HG03280 (cell line): ENCODE results near the gene UBASH3B.
"Not testable (repeated sequence)": the region's sequence is repeated elsewhere in the genome, so short reads cannot be mapped to it uniquely, and the experiment has no call there.

Experiments
- ATAC-seq: cut with Tn5 transposase; IDR thresholded peaks from one replicate; pipeline ENCODE4 v1.9.1; 2021; ENCODE audit warnings: mild to moderate bottlenecking, moderate library complexity; ENCODE audit not compliant: unreplicated experiment

UBASH3B gene

GRCh38 chr11:122837528-122838346, 182.2 kb downstream of the UBASH3B start:
- no peak for ATAC-seq

GRCh38 chr11:122843281-122844141, 188.0 kb downstream of the UBASH3B start:
- peak; percentile 59 for ATAC-seq

- no peak for ATAC-seq
Measured at GRCh38 chr11:122847466-122847865, 191.9 kb downstream of the UBASH3B start.

- ATAC-seq, result no peak
Measured at GRCh38 chr11:122848186-122848585, 192.7 kb downstream of the UBASH3B start.

GRCh38 chr11:122850076-122850631, 194.6 kb downstream of the UBASH3B start:
- no peak for ATAC-seq

GRCh38 chr11:122851366-122851966, 195.9 kb downstream of the UBASH3B start:
- peak; percentile 68 for ATAC-seq

GRCh38 chr11:122852074-122852795, 196.7 kb downstream of the UBASH3B start:
- no peak for ATAC-seq

GRCh38 chr11:122852796-122853160, 197.3 kb downstream of the UBASH3B start:
- ATAC-seq, result no peak

- no peak for ATAC-seq
Measured at GRCh38 chr11:122853261-122853660, 197.7 kb downstream of the UBASH3B start.

GRCh38 chr11:122853971-122854446, 198.5 kb downstream of the UBASH3B start:
- no peak for ATAC-seq

GRCh38 chr11:122861631-122862030, 206.1 kb downstream of the UBASH3B start:
- no peak for ATAC-seq

GRCh38 chr11:122862091-122862490, 206.6 kb downstream of the UBASH3B start:
- no peak for ATAC-seq

- not testable (repeated sequence) for ATAC-seq
Measured at GRCh38 chr11:122863154-122863553, 207.6 kb downstream of the UBASH3B start.

- ATAC-seq, result no peak
Measured at GRCh38 chr11:122863704-122864326, 208.3 kb downstream of the UBASH3B start.
